Memory B cell (primary cell): Measurements from ENCODE around the gene COMP.
"Not testable (repeated sequence)": the region's sequence is repeated elsewhere in the genome, so short reads cannot be mapped to it uniquely, and the experiment has no call there.

Experiments
- ATAC-seq: fragments of 150-1000 bp; cut with Tn5 transposase; 2 replicates; pipeline ENCODE4 v1.10.0; 2021; ENCODE audit warnings: low read depth, mild to moderate bottlenecking, moderate library complexity
- DNase-seq, 2 donors: peaks; one replicate each; pipeline ENCODE4 v3.0.0; 2022; ENCODE audit warnings: low spot score in 2 of 2
- H3K27ac Mint-ChIP-seq: one replicate; pipeline ENCODE4 v1.8.0; 2022; ENCODE audit warnings: mild to moderate bottlenecking, moderate library complexity, mixed read lengths
- H3K27me3 Mint-ChIP-seq: one replicate; pipeline ENCODE4 v1.8.0; 2022; ENCODE audit warnings: mixed read lengths
- H3K36me3 Mint-ChIP-seq: one replicate; pipeline ENCODE4 v1.8.0; 2022; ENCODE audit warnings: mild to moderate bottlenecking, mixed read lengths
- H3K4me1 Mint-ChIP-seq: one replicate; pipeline ENCODE4 v1.8.0; 2022; ENCODE audit warnings: mixed read lengths
- H3K4me3 Mint-ChIP-seq: one replicate; pipeline ENCODE4 v1.8.0; 2022; ENCODE audit warnings: mild to moderate bottlenecking, moderate library complexity, mixed read lengths
- H3K9me3 Mint-ChIP-seq: one replicate; pipeline ENCODE4 v1.8.0; 2022; ENCODE audit warnings: mixed read lengths

The COMP gene

DNA sequence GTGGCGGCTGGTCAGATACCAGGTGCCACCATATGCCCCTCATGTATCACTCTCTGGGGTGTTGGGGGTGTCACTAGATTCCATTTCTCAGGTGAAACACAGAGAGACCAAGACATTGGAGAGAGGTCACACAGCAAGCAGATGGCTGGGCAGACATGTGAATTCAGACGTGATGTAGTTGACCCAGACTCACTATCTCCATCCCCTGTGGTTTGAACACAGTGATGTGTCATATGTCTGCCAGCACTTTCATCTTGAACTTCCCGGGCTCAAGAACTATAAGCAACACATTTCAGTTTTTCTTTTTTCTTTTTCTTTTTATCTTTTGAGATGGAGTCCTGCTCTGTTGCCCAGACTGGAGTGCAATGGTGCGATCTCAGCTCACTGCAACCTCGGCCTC lies 24.6 kb upstream of the COMP start:
- Mint-ChIP-seq H3K9me3 (no peaks in the 10 kb centered on the region), H3K27me3 (no peaks in the 10 kb centered on the region), H3K4me1 (no peaks in the 10 kb centered on the region), H3K27ac (no peak overlapping the region), H3K36me3 (no peaks in the 10 kb centered on the region), H3K4me3 (no peak overlapping the region)
- no peak for ATAC-seq
- no peak for DNase-seq

GRCh38 chr19:18814063-18814462 lies 23.0 kb upstream of the COMP start:
- Mint-ChIP-seq H3K27me3 (peaks cover 4% of the 10 kb centered on the region), H3K4me3 (no peak overlapping the region), H3K36me3 (no peaks in the 10 kb centered on the region), H3K9me3 (no peaks in the 10 kb centered on the region), H3K4me1 (peaks cover 4% of the 10 kb centered on the region), H3K27ac (no peak overlapping the region)
- no peak for ATAC-seq
- DNase-seq, result no peak

- ATAC-seq, H3K9me3 Mint-ChIP-seq, DNase-seq, H3K36me3 Mint-ChIP-seq, H3K4me3 Mint-ChIP-seq, H3K4me1 Mint-ChIP-seq, H3K27me3 Mint-ChIP-seq, H3K27ac Mint-ChIP-seq: not testable (repeated sequence)
Observed at GRCh38 chr19:18811638-18812037, 20.5 kb upstream of the COMP start.

- peaks cover 11% of the 10 kb centered on the region for H3K27me3 Mint-ChIP-seq
- no peaks in the 10 kb centered on the region for H3K36me3 Mint-ChIP-seq
- no peak overlapping the region for H3K27ac Mint-ChIP-seq
- DNase-seq (no peak), ATAC-seq (no peak)
- H3K9me3 Mint-ChIP-seq, result no peaks in the 10 kb centered on the region
- H3K4me1 Mint-ChIP-seq, result peaks cover 4% of the 10 kb centered on the region
- H3K4me3 Mint-ChIP-seq, result peak overlapping the region; percentile 19
Observed at GRCh38 chr19:18809149-18809868, 18.2 kb upstream of the COMP start.

DNA sequence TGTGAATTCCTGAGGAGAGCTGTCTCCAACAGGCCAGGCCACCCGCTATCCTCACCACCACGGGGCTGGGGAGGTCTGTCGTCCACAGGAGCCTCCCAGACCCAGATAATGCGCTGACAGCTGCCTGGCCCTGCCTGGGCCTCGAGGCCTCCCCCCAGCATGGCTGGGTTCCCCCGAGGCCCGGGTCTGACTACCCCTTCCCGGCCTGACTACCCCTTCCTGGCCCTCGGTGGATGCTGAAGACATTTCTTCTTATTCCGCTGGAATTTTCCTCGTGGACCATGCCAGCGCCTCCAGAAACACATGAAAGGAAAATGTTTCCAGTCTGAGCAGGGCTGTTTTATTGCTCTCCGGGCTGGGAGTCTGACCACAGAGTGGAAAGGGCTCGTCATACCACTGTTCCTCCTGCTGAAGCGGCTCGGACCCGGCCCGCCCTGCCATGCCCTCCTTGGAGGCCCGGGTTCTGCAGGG lies 16.8 kb upstream of the COMP start:
- no peak overlapping the region for H3K4me3 Mint-ChIP-seq
- no peak for DNase-seq
- H3K27me3 Mint-ChIP-seq, result peaks cover 16% of the 10 kb centered on the region
- no peaks in the 10 kb centered on the region for H3K36me3 Mint-ChIP-seq
- peaks cover 1% of the 10 kb centered on the region for H3K9me3 Mint-ChIP-seq
- H3K4me1 Mint-ChIP-seq, result peaks cover 4% of the 10 kb centered on the region
- H3K27ac Mint-ChIP-seq, result no peak overlapping the region
- ATAC-seq, result no peak

DNA sequence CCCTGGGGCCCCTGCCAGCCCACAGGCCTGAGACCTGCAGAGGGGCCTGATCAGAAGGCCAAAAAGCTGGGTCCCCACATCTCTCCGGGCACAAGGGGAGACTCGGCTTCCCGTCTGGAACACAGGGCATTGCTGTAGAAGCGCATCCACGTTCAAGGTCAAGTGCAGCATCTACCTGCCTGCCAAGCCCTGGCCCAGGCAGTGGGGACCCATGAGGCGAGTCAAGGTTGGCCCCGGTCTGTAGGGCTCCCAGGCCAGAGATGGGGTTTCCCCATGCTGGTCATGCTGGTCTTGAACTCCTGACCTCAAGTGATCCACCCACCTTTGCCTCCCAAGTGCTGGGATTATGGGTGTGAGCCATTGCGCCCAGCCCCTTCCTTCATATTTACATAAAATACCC lies 13.5 kb upstream of the COMP start:
- Mint-ChIP-seq H3K4me1 (peaks cover 3% of the 10 kb centered on the region), H3K36me3 (no peaks in the 10 kb centered on the region), H3K27ac (no peak overlapping the region), H3K9me3 (peaks cover 1% of the 10 kb centered on the region), H3K4me3 (no peak overlapping the region), H3K27me3 (peaks cover 16% of the 10 kb centered on the region)
- DNase-seq (no peak), ATAC-seq (no peak)

- H3K9me3 Mint-ChIP-seq, result peaks cover 1% of the 10 kb centered on the region
- no peak for ATAC-seq
- no peaks in the 10 kb centered on the region for H3K36me3 Mint-ChIP-seq
- no peaks in the 10 kb centered on the region for H3K4me1 Mint-ChIP-seq
- no peak overlapping the region for H3K27ac Mint-ChIP-seq
- peaks cover 13% of the 10 kb centered on the region for H3K27me3 Mint-ChIP-seq
- DNase-seq, result no peak
- H3K4me3 Mint-ChIP-seq, result no peak overlapping the region
Observed at GRCh38 chr19:18804139-18804601, 13.1 kb upstream of the COMP start.

- Mint-ChIP-seq H3K27me3 (peaks cover 13% of the 10 kb centered on the region), H3K9me3 (peaks cover 1% of the 10 kb centered on the region), H3K36me3 (no peaks in the 10 kb centered on the region), H3K4me1 (no peaks in the 10 kb centered on the region), H3K4me3 (no peak overlapping the region), H3K27ac (no peak overlapping the region)
- no peak for ATAC-seq
- DNase-seq, result no peak
Observed at GRCh38 chr19:18803550-18804138, 12.5 kb upstream of the COMP start.

DNA sequence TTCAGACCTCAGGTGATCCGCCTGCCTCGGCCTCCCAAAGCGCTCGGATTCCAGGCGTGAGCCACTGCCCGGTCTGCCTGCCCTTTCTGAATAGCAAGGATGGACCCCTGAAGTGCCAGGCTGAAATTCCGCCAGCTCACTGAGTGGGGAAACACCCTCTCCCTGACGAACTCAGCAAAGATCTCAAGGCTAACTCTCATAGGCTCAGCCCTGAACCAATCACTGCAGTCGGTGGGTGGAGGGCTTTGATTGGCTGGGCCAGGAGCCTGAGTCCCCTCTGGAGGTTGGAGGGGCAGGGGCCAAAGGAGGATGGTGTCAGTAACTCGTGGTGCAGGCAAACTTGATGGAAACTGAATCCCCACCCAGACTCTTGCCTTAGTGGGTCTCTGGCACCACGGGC lies 11.2 kb upstream of the COMP start:
- no peaks in the 10 kb centered on the region for H3K36me3 Mint-ChIP-seq
- H3K27me3 Mint-ChIP-seq, result peaks cover 11% of the 10 kb centered on the region
- H3K4me1 Mint-ChIP-seq, result no peaks in the 10 kb centered on the region
- H3K9me3 Mint-ChIP-seq, result peaks cover 1% of the 10 kb centered on the region
- ATAC-seq (no peak), DNase-seq (no peak)
- H3K27ac Mint-ChIP-seq, result no peak overlapping the region
- H3K4me3 Mint-ChIP-seq, result no peak overlapping the region

GRCh38 chr19:18800636-18801035 lies 9.5 kb upstream of the COMP start:
- no peak overlapping the region for H3K27ac Mint-ChIP-seq
- DNase-seq, result no peak
- H3K9me3 Mint-ChIP-seq, result peaks cover 1% of the 10 kb centered on the region
- H3K27me3 Mint-ChIP-seq, result peaks cover 13% of the 10 kb centered on the region
- no peaks in the 10 kb centered on the region for H3K4me1 Mint-ChIP-seq
- no peak overlapping the region for H3K4me3 Mint-ChIP-seq
- no peaks in the 10 kb centered on the region for H3K36me3 Mint-ChIP-seq
- no peak for ATAC-seq

DNA sequence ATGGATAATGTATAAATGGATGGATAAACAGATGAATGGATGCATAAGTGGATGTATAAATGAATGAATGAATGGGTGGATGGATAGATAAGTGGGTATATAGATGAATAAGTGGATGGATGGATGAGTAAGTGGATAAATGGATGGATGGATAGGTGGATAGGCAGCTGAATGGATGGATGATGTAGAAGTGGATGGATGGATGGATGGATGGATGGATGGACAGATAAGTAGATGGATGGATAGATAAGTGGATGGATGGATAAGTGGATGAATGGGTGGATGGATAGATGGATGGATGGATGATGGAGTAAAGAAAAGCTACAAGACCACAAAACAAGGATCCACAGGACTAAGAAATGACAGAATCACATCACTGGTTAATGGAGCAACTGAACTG lies 9.0 kb upstream of the COMP start:
- H3K9me3 Mint-ChIP-seq, result peaks cover 1% of the 10 kb centered on the region
- no peak overlapping the region for H3K27ac Mint-ChIP-seq
- H3K27me3 Mint-ChIP-seq, result peaks cover 13% of the 10 kb centered on the region
- no peaks in the 10 kb centered on the region for H3K4me1 Mint-ChIP-seq
- DNase-seq (no peak), ATAC-seq (no peak)
- no peaks in the 10 kb centered on the region for H3K36me3 Mint-ChIP-seq
- no peak overlapping the region for H3K4me3 Mint-ChIP-seq

- H3K36me3 Mint-ChIP-seq, result no peaks in the 10 kb centered on the region
- H3K27ac Mint-ChIP-seq, result no peak overlapping the region
- no peak for ATAC-seq
- no peak overlapping the region for H3K4me3 Mint-ChIP-seq
- no peaks in the 10 kb centered on the region for H3K4me1 Mint-ChIP-seq
- peaks cover 11% of the 10 kb centered on the region for H3K27me3 Mint-ChIP-seq
- peaks cover 1% of the 10 kb centered on the region for H3K9me3 Mint-ChIP-seq
- DNase-seq, result no peak
Observed at GRCh38 chr19:18799389-18799970, 8.4 kb upstream of the COMP start.

DNA sequence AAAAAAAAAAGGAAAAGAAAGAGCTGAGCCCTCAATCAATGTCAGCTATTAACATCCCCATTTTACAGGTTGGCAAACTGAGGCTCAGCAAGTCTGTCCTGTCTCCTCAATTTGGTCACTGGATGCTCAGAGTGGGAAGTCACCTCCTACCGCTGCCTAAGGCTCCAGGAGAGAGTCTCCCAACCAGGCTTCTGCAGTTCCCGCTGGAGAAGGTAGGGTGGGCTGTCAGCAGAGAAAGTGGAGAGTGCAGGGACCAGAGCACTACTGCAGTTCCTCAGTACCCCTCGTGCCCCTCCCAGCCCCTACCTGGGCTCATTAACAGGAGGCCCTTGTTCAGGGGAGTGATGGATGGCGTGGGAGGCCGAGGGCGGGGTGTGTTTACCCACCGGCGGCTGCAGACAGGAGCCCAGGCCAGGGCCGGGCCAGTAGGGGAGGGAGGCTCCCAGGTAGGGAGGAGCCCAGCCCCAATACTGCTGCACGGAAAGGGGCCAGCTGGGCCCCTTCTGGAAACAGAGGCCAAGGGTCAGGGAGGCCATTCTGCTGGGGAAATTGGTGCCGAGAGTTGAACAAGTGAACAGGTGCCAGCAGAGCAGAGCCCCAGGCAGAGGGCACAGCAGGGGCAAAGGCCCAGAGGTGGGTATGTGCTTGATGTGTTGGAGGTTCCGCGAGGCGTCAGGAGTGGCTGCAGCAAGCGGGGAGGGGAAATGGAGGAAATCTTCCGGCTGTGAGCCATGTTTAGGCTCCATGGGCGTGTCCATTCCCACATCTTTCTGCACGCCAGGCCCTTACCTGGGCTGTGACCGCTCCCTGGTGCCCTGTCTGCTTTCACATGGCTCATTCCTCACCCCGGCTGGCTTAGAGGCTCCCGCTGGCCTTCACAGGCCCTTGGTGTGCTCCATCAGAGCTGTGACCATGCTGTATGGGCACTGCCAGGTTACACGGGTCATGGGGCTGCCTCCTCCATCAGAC lies 7.6 kb upstream of the COMP start:
- H3K4me1 Mint-ChIP-seq, result no peaks in the 10 kb centered on the region
- DNase-seq (no peak), ATAC-seq (no peak)
- H3K36me3 Mint-ChIP-seq, result no peaks in the 10 kb centered on the region
- H3K9me3 Mint-ChIP-seq, result peaks cover 1% of the 10 kb centered on the region
- H3K27me3 Mint-ChIP-seq, result peaks cover 13% of the 10 kb centered on the region
- H3K27ac Mint-ChIP-seq, result no peak overlapping the region
- H3K4me3 Mint-ChIP-seq, result no peak overlapping the region

DNA sequence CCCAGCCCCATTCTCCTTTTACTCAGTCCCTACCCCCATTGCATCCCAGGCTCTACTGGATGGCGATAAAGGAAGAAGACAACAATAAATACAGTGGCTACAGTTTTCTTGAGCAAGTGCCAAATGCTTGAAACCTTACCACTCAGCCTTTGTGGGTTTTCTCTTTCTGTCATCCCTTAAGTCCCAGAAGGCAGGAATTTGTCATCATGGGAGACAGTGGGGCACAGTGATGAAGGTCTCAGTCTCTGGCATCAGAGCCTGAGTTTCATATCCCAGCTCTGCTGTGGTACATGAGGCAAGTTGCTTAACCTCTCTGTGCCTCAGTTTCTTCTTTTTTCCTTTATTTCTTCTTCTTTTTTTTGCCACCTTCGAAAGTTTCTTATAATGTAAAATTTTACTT lies 5.1 kb upstream of the COMP start:
- no peaks in the 10 kb centered on the region for H3K9me3 Mint-ChIP-seq

More for the DNA sequence above, 5.1 kb upstream of the COMP start:
- DNase-seq, result no peak
- Mint-ChIP-seq H3K27me3 (peaks cover 20% of the 10 kb centered on the region), H3K36me3 (no peaks in the 10 kb centered on the region), H3K4me1 (no peaks in the 10 kb centered on the region), H3K27ac (no peak overlapping the region), H3K4me3 (no peak overlapping the region)
- ATAC-seq, result no peak
